ENCODE data around the gene PLA2G1B.

Gene PLA2G1B

DNA sequence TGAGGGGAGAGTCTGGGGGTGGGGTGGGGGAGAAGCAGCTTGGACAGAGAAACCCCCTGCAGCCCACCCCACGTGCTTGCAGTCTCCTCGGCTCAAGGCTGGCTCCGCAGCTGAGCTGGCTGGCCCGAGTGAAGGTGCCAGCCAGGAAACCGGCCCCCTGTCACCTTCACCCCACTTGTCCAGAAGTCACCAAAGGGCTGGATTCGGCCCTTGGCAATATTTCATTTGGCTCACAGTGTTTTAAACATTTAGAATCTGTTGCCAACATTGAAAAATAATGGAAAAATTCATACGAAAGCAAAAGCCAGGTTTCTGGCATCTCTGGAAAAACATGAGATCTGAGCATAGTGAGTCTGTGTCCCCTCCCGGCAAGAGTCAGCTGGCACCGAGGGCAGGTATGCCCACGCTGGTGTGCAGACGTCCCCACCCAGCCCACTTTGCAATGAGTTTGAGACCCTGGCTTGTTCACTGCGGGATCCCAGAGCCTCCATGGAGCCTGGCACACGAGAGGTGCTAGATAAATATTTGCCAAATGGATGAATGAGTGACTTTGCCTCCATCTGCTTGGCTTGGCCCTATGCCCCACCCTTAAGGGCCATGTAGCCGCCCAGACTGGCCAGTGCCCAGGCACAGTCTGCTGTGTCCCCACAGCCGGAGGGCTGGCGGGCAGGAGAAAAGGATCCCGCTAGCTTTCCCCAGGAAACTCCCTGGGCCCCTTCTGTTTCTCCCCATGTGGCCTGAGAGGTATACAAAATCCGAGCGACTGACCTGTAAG is 23.2 kb upstream of the PLA2G1B start:
- DNase-seq (ENCODE audit: insufficient read length, low spot score) (no peak), FAIRE-seq (no peak)
- TF ChIP-seq, protein P1, sequence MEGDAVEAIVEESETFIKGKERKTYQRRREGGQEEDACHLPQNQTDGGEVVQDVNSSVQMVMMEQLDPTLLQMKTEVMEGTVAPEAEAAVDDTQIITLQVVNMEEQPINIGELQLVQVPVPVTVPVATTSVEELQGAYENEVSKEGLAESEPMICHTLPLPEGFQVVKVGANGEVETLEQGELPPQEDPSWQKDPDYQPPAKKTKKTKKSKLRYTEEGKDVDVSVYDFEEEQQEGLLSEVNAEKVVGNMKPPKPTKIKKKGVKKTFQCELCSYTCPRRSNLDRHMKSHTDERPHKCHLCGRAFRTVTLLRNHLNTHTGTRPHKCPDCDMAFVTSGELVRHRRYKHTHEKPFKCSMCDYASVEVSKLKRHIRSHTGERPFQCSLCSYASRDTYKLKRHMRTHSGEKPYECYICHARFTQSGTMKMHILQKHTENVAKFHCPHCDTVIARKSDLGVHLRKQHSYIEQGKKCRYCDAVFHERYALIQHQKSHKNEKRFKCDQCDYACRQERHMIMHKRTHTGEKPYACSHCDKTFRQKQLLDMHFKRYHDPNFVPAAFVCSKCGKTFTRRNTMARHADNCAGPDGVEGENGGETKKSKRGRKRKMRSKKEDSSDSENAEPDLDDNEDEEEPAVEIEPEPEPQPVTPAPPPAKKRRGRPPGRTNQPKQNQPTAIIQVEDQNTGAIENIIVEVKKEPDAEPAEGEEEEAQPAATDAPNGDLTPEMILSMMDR (IDR thresholded peaks at IDR 0.05; ENCODE audit: insufficient read depth, missing control alignments) = no peak

DNA sequence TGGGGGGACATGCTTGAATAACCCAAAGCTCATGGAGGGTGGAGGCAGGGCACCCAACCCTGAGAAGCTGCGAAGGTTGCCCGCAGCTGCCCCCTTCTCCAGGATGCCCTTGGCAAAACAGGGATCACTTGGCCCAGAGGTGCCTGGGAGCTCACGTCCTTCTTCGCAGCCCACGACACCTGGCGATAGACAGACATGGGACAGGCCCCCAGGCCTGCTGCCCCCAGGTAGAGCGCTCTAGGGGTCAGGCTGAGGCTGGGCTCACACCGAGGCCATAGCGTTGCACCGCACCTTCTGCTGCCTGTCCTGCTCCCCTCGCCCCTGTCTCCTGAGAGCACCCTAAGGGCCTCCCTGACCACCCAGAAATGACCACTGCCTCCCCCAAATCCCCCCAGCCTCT is 20.2 kb upstream of the PLA2G1B start:
- FAIRE-seq (no peak), DNase-seq (ENCODE audit: insufficient read length, low spot score) (no peak)

DNA sequence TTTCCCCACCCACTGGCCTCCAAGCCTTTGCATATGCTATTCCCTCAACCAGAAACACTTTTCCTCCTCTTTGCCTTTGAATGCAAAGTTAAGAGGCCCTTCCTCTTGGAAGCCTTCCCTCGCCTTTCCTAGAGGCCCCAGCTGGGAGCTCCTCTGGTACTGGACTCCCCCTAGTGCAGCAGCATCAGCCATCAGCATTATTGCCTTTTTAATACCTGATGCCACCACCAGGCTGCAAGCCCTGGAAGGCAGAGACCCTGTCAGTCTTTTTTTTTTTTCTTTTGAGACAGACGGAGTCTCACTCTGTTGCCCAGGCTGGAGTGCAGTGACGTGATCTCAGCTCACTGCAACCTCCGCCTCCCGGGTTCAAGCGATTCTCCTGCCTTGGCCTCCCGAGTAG is 19.1 kb upstream of the PLA2G1B start:
- DNase-seq (ENCODE audit: insufficient read length, low spot score) (no peak), FAIRE-seq (no peak)
- TF ChIP-seq, protein P1 (IDR thresholded peaks at IDR 0.05; ENCODE audit: insufficient read depth, missing control alignments) = no peak

More for the DNA sequence above, 20.2 kb upstream of the PLA2G1B start:
- TF ChIP-seq, protein P1 (IDR thresholded peaks at IDR 0.05; ENCODE audit: insufficient read depth, missing control alignments) = no peak

DNA sequence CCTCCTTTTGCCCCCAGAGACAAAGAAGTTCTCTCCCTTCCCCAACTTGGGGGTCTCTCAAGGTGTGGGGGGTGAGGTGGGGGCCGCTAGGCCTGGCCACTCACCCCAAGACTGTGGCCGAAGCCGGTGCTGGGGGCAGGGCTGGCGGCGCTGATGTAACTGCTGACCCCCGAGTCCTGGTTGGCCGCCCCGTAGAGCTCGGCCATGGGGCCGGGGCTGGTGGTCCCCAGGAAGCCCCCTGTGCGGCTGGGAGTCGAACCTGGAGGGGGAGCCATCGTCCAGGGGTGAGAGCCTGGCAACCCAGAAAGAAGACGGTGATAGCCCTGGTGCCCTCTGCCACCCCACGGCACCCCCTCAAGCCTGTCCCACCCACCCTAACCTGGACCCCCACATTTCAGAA is 18.5 kb upstream of the PLA2G1B start:
- FAIRE-seq = no peak
- TF ChIP-seq, protein P1 (IDR thresholded peaks at IDR 0.05; ENCODE audit: insufficient read depth, missing control alignments) = no peak

DNA sequence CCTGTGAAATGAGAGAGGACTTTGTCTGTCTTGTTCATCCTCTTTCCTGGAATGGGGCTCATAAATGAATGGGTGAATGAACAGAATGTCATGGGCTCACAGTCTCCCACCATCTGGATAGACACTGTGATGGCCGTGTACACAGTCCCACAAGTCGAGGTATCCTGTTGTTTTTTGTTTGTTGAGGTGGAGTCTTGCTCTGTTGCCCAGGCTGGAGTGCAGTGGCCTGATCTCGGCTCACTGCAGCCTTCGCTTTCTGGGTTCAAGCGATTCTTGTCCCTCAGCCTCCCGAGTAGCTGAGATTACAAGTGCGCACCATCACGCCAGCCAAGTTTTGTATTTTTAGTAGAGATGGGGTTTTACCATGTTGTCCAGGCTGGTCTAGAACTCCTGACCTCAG is 16.1 kb upstream of the PLA2G1B start:
- TF ChIP-seq, protein P1 (IDR thresholded peaks at IDR 0.05; ENCODE audit: insufficient read depth, missing control alignments) = no peak
- DNase-seq (ENCODE audit: insufficient read length, low spot score) = no peak
- FAIRE-seq = no peak

More for the DNA sequence above, 18.5 kb upstream of the PLA2G1B start:
- no peak for DNase-seq (ENCODE audit: insufficient read length, low spot score)

DNA sequence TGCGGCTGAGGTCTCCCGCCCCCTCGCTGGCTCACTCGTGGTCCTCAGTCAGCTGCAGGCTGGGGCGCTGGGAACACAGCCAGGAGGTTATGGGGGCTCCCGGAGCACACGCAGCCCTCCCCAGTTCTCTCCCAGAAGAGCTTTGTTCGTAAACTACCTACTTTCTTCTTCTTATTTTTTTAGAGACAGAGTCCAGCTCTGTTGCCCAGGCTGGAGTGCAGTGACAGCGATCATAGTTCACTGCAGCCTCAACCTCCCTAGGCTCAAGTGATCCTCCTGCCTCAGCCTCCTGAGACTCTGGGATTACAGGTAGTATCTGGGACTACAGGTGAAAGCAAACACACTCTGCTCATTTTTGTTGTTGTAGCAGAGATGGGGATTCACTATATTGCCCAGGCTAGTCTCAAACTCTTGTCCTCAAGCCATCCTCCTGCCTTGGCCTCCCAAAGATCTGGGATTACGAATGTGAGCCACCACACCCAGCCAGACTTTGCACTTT is 15.5 kb upstream of the PLA2G1B start:
- TF ChIP-seq, protein P1 (IDR thresholded peaks at IDR 0.05; ENCODE audit: insufficient read depth, missing control alignments) = no peak
- DNase-seq (ENCODE audit: insufficient read length, low spot score) (no peak), FAIRE-seq (no peak)
